Fibroblast of the aortic adventitia (primary cell): ENCODE results near the gene CAST. TPM values are rescaled to one million over a fixed set of nuclear protein-coding genes. Genes with fewer than 3 reads are reported as not detected.
"Not testable (repeated sequence)": the region's sequence is repeated elsewhere in the genome, so short reads cannot be mapped to it uniquely, and the experiment has no call there.

Experiments
- DNase-seq: peaks from one replicate; pipeline ENCODE4 v3.0.0-alpha.2; 2010; ENCODE audit warnings: low read depth
- H3K4me3 ChIP-seq: 2 replicates; pipeline ENCODE4 v1.5.1; 2011; ENCODE audit warnings: low read depth, mild to moderate bottlenecking, control low read depth, low read length, moderate library complexity
- CTCF ChIP-seq: IDR thresholded peaks from 2 replicates; pipeline ENCODE4 v1.5.1; 2011; ENCODE audit warnings: mild to moderate bottlenecking, low read length, control low read depth, inconsistent platforms; ENCODE audit not compliant: insufficient read depth
- total RNA-seq: library from RNA; depleted of rRNA; stranded (reverse); fragments of >200 nt; gene quantifications from 2 replicates; pipeline ENCODE4 v1.2.3, GENCODE V29; 2012; ENCODE audit warnings: low replicate concordance

CAST gene
- total RNA-seq, 1 donor, result 398 TPM

GRCh38 chr5:96734871-96735325, 72.7 kb downstream of the CAST start:
- TF ChIP-seq CTCF, result no peak
- peak; percentile 84 for DNase-seq
- no peak overlapping the region for H3K4me3 ChIP-seq

- no peak overlapping the region for H3K4me3 ChIP-seq
- TF ChIP-seq CTCF, result no peak
- DNase-seq, result no peak
Observed at GRCh38 chr5:96736937-96737336, 74.8 kb downstream of the CAST start.

- TF ChIP-seq CTCF, result no peak
- DNase-seq, result no peak
- H3K4me3 ChIP-seq, result no peak overlapping the region
Observed at GRCh38 chr5:96741106-96741505, 78.9 kb downstream of the CAST start.

- TF ChIP-seq CTCF, result no peak
- H3K4me3 ChIP-seq, result no peak overlapping the region
- peak; percentile 44 for DNase-seq
Observed at GRCh38 chr5:96741891-96742309, 79.7 kb downstream of the CAST start.

GRCh38 chr5:96742538-96742937, 80.4 kb downstream of the CAST start:
- TF ChIP-seq CTCF, result no peak
- DNase-seq, result no peak
- H3K4me3 ChIP-seq, result no peak overlapping the region

GRCh38 chr5:96743065-96743768, 81.0 kb downstream of the CAST start:
- peak; percentile 47 for DNase-seq
- no peak for TF ChIP-seq CTCF
- H3K4me3 ChIP-seq, result no peak overlapping the region

GRCh38 chr5:96743805-96744204, 81.6 kb downstream of the CAST start:
- TF ChIP-seq CTCF, result no peak
- no peak for DNase-seq

GRCh38 chr5:96744218-96744617, 82.0 kb downstream of the CAST start:
- H3K4me3 ChIP-seq, DNase-seq: not testable (repeated sequence)

More at GRCh38 chr5:96743805-96744204, 81.6 kb downstream of the CAST start:
- H3K4me3 ChIP-seq, result no peak overlapping the region
